Lower leg skin (tissue), 3 donors: ENCODE measurements around the gene GAS7.

ENCODE experiments used
- POLR2A ChIP-seq, 2 donors: fragments of 450-650 bp; IDR thresholded peaks; one replicate each; pipeline ENCODE4 v1.6.1; 2016 to 2017; ENCODE audit warnings: antibody characterized with exemption in 2 of 2, mild to moderate bottlenecking in 1 of 2, moderate library complexity in 1 of 2
- TF ChIP-seq, protein P1 (sequence below), 3 donors: fragments of 450-650 bp; IDR thresholded peaks; one replicate each; pipeline ENCODE4 v1.5.1; 2016; ENCODE audit warnings: antibody characterized with exemption in 3 of 3, mild to moderate bottlenecking in 3 of 3, moderate library complexity in 2 of 3

DNA sequence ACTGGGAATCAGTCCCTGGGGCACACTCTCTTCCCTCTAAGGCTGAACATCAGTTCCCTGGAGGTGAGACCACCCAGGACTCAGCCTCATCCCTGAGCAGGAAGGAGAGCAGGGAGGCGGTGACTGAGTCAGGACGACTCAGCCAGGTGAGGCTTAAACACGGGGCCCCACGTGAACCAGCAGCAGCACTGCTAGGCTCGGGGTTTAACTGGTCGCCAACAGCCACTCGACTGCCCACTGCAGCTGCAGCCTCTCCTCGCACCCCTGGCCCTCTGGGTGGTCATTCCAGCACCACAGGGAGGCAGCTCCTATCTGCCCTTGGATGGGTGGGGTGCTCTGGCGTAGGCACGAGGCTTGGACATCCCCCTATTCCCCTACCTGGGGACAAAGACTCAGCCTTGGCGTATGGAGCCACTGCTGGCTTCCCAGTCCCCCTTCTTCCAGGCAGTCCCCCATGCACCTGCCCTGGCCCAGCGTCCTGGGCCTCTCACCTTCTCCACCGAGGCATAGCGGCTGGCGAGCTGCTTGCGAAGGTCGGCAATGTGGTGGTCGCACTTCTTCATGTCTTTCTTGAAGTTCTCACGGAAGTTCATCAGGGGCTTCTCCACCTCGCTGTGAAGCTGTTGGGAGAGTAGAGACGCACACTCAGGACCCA lies 272.1 kb downstream of the GAS7 start:
- TF ChIP-seq, protein P1, sequence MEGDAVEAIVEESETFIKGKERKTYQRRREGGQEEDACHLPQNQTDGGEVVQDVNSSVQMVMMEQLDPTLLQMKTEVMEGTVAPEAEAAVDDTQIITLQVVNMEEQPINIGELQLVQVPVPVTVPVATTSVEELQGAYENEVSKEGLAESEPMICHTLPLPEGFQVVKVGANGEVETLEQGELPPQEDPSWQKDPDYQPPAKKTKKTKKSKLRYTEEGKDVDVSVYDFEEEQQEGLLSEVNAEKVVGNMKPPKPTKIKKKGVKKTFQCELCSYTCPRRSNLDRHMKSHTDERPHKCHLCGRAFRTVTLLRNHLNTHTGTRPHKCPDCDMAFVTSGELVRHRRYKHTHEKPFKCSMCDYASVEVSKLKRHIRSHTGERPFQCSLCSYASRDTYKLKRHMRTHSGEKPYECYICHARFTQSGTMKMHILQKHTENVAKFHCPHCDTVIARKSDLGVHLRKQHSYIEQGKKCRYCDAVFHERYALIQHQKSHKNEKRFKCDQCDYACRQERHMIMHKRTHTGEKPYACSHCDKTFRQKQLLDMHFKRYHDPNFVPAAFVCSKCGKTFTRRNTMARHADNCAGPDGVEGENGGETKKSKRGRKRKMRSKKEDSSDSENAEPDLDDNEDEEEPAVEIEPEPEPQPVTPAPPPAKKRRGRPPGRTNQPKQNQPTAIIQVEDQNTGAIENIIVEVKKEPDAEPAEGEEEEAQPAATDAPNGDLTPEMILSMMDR (IDR thresholded peaks at IDR 0.05), result no peak
- no peak for TF ChIP-seq POLR2A (IDR thresholded peaks at IDR 0.05)
